Measurements from ENCODE around the gene ADA.

DNA sequence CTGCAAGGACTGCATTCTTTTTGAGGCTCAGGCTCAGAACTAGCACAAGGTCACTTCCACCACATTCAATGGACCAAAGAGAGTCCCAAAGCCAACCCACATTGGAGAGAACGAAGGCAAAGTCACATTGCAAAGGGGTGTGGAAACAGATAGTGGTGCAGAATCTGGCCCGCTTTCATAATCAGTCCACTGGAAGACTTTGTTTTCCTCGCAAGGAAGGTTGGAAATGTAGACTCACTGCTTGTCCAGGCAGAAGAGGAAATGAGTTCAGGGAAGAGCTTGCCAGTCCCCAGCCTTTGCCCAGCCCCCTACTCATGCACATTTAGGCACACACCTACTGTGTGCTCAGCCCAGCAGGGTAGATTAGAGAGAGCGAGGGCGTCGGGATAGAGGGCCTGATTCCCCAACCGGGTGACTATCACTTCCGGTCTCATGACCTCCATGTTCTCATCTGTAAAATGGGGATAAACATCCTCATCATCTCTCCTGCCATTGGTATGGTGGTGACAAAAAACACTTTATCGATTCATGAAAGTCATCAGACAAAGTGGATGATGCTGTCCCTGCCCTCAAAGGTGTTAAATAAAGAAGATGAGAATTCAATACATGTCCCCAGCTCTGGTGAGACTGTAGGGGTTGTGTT, 39.4 kb upstream of the ADA start:
- no peak for TF ChIP-seq CTCF (conservative IDR thresholded peaks at IDR 0.05; ENCODE audit: low read length)
- no peak for TF ChIP-seq EZH2phosphoT487 (IDR thresholded peaks at IDR 0.05; ENCODE audit: borderline replicate concordance, low read depth, low read length)

Measured in OCI-LY7 (cell line).